ENCODE results near the gene CLK1.
A peak's percentile ranks its signal among the peaks of the same experiment; 100 is the strongest.
"Not testable (repeated sequence)": the region's sequence is repeated elsewhere in the genome, so short reads cannot be mapped to it uniquely, and the experiment has no call there.

Gene CLK1

DNA sequence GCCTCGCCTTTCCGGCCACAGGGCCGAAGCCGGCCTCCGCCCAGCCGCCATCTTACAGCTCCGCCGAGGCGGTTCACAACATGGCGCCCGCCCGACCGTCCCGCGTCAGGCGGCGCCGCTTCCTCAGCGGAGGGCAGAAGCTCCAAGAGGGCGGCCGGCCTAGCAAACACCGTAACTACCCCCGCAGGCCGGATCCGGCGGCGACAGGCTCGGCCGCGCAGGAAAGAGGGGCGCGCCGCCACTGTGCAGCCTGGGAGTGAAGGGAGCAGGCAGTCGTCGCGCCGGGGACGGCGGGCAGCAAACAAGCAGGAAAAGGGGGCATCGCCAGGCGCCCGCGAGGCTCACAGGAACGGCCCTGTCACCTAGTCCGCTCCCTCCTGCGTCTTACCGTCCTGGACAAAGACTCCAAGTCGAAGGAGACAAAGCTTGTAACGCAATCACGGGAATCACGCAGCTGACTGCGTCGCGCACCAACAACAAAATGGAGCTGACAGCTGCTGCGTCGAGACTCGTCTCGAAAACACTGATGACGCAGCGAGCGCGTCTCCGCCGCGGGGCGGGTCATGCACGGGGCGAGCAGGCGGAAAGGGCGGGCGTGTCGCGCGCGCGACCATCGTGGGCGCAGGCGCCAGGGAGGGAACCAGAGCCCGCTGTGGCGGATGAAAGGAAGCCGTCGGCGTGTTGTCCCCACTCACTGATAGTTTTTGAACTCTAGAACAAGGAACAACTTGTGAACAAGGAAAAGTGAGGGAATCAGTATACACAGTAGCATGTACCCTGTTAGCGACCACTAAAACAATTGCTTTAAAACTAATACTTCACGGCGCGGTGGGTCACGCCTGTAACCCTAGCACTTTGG is at the start of gene CLK1:
Gene CLK1 (minus strand): TSS at position 483 of the 859 bp plus-strand sequence. CDS start 2,796 bp downstream, outside the sequence.
- peak; percentile 99 for DNase-seq

GRCh38 chr2:200913654-200914053 is 49.2 kb upstream of the CLK1 start:
- peak in 2 of 3 donors; percentile 18 to 23 for DNase-seq

DNA sequence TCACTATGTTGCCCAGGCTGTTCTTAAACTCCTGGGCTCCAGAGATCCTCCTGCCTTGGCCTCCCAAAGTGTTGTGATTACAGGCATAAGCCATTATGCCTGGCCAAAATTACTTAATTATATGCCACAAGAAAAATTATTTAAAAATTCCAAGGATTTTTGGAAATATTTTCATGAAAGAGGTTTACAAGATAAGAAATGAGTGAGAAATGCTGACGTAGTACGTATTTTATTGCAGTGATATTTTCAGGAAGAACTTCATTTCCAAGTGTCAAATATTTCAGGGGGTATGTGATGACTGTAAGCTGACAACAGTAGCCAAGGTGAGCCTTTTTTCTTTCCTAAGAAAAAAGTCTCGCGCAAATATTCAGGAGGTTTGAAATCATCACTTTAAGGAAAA is 45.5 kb upstream of the CLK1 start:
- no peak for DNase-seq

DNA sequence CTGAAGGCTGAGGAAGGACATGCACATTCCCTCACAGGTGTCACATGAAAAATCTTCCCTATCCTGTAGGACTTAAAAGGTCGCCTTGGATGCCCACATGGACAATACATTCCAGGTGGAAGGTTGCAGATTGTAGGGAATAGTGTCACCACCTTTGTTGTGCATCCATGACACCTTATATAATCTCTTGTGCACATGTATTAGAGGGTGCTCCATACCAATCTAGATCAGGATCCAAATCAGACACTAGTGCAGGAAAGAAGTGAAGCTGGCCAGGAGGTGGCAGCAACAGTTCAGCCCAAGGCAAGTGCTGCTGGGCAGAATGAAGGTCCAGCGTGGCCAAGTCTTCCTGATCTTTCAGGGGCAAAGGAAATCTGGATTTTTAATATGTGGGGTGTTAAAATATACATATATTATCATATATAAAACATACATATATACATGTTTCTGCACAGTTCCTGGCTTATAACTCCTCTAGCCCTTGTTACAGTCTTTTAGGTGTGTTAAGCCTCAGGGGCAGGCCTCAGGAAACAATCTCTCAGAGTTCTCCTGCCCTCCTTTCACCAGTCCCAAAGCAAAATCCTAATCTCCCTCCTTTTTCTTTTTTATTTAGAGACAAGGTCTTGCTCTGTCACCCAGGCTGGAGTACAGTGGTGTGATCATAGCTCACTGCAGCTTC is 41.3 kb upstream of the CLK1 start:
- DNase-seq: peak; percentile 76 to 81 (median 77)

DNA sequence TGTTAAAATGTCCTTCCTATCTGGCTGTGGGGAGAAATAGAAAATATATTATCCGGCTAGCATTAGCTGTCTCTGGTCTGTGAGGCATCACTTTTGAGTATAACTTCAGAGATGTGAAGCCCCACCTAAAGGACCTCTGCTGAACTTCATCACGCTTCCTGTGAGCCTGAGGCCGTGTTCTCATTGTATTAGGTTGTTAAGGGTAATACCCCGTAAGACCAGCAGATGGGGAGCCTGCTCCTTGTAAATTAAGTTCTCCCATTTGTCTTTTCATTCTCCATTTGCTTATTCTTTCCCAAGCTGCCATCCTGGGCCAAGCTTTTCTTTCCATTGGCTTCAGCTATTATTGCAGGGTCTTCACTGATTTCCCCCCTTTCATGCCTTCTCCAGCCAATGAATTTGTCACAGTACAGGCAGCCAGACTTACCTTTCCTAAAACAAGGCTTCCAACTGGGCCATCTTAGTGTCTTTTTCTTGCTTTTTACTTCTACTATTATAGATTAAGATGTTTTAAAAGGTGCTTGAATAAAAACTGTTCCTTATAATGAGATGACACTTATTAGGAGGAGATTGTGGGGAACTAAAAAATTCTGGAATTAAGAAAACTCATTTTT is 37.1 kb upstream of the CLK1 start:
- peak; percentile 88 to 90 (median 89) for DNase-seq

DNA sequence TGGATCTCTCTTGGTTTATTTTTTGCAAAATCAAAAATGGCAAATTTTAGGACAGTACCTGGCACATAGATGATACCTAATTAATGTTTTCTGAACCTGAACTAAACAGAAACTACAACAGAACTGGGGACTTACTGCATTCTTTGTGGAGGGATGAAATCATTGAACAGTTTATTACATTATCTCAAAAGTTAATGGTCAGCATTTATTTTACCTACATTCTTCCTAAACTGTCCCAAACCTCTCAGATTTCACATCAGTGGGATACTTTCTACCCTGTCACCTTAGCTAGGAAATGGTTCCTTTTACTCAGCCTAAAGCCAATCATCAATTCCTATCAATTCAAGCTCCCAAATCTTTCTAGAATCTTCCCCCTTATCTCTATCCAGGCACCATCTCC is 35.0 kb upstream of the CLK1 start:
- DNase-seq: no peak

DNA sequence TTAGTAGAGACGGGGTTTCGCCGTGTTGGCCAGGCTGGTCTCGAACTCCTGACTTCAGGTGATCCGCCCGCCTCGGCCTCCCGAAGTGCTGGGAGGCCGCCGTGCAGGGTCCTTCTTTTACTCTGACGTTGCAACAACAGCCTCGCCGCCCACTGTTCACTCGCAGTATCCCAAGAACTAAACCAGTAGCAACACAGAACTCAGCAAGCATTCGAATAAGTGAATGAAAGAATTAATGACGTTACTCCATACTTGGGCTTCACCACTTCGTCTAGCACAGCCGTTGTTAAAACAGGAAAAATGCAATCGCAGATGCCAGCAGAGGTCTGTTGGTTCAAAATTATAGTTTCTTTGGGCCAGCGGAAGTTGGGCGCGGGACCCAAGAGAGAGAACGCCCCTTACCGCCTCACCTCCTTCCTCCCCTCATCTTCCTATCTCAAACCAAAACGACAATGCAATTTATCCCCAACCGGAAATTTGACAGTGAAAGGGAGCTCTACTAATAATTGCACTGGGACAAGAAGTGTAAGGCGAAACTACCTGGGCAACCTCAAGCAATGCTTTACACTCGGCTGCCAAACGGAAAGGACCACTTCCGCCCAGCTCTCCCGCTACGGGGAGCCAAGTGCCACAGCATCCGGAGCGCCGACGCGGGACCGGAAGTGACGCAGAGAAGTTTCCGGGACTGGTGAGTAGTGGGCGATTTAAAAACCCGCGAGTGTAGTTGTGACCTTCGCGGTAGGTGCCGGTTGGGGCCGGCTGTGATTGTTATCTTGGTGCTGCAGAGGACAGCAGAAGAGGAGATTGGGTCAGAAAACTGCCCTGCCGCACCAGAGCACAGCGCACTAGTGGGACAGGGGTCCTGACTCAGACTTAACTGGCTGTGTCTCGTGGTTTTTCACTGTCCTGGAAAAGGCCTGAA is 24.5 kb upstream of the CLK1 start, which contains the start of the genes NIF3L1 and PPIL3:
Gene NIF3L1 (plus strand): TSS at position 668 of the 922 bp plus-strand sequence. CDS start 2,573 bp downstream, outside the sequence.
Gene PPIL3 (minus strand): TSS at position 374 of the 922 bp plus-strand sequence. CDS start 1,462 bp downstream, outside the sequence.
- DNase-seq: peak; percentile 97 to 99 (median 99)

- DNase-seq: not testable (repeated sequence)
Measured at GRCh38 chr2:200881715-200882249, 17.3 kb upstream of the CLK1 start.

- DNase-seq: no peak
Measured at GRCh38 chr2:200878289-200878880, 13.9 kb upstream of the CLK1 start.

GRCh38 chr2:200877443-200877842 is 13.0 kb upstream of the CLK1 start:
- no peak for DNase-seq

DNA sequence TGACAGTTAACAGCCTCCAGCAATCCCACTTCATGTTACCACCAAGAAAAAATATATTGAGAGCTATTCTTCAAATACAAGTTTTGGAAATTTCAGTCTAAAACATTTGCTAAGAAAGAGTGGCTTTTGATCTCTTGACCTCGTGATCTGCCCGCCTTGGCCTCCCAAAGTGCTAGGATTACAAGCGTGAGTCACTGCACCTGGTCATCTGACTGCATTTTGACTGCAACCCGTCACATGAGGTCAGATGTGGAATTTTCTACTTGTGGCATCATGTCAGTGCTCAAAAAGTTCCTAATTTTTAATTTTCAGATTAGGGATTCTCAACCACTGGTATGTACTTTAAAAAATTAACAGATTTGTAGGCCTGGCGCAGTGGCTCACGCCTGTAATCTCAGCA is 9.1 kb upstream of the CLK1 start:
- peak; percentile 31 to 36 (median 31) for DNase-seq

GRCh38 chr2:200871151-200871550 is 6.7 kb upstream of the CLK1 start:
- no peak for DNase-seq

GRCh38 chr2:200869014-200869413 is 4.6 kb upstream of the CLK1 start:
- DNase-seq: no peak

DNA sequence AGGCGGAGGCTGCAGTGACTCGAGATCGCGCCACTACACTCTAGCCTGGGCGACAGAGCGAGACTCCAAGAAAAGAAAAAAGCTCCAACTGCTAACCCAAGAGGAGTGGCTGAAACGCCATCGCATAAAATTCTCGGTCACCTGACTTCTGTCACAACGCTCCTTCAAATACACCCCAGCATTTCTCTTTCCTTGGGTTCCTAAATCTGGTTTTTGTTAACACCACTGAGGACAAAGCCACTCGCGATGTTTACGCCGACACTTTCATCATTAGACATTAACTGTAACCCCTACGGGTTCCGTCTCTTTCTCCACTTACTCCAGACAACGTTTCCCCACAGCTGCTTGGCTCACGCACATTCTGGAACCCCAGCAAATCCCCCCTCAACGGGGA is 679 bp downstream of the CLK1 start:
- DNase-seq: no peak

DNA sequence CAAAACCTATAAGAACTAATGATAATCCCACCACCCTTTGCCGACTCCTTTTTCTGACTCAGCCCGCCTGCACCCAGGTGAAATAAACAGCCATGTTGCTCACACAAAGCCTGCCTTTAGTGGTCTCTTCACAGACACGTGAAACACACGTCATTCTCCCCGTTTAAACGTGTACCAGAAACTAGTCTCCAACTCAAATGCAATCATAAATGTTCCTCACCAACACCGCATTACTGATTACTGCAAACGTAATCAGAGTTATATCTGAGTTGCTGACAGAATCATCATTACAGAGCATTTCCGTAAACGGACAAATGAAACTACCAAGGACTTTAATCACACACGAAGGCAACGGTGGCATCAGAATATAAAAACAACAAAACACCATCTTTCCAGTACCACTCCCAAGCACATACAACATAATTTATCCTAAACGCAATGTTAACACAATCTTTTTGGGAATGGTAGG is 1.9 kb downstream of the CLK1 start:
- peak; percentile 64 to 85 (median 69) for DNase-seq

DNA sequence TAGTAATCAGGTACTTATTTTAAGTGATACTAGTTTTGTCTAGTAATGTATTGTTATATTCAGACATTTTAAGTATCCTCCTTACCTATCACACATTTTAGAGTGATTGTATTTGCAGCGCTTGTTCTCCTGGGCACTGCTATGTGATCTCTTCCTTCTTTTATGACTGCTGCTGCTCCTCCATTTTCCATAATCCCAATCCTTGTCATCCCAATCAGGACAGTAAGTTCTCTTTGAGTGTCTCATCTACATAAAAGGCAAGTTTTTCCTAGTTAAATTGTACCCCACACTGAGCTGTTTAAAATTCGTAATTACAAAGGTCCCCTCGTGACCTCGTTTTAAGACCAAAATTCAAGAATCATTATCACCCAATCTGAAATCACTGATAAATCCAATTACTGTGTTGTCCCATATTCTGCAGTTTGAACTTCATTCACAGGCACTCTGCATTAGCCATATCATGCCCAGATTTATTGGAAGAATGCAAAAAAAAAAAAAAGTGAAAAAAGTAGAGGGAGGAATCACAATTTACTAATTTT is 2.8 kb downstream of the CLK1 start:
- DNase-seq: no peak

- DNase-seq: peak; percentile 25 to 46 (median 37)
Measured at GRCh38 chr2:200860092-200860795, 4.2 kb downstream of the CLK1 start.

DNA sequence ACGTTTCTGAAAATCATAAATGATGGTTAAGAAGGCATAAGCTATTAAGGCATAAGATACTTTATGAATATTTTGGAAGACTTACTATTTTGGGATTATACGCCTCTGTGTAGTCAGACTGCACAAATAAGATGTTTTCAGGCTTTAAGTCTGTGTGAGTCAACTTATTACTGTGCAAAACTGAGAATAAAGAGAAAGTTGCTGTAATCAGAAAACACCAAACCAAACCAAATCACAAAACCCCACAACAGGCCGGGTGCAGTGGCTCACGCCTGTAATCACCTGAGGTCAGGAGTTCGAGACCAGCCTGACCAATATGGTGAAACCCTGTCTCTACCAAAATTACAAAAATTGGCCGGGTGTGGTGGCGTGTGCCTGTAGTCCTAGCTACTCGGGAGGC is 7.7 kb downstream of the CLK1 start:
- DNase-seq: no peak

- no peak for DNase-seq
Measured at GRCh38 chr2:200852605-200853004, 11.9 kb downstream of the CLK1 start.
